Thoracic aorta (tissue), 2 donors: ENCODE data around the gene GSTM1. TPM values are rescaled to one million over a fixed set of nuclear protein-coding genes. Genes with fewer than 3 reads are reported as not detected.
"Not testable (repeated sequence)": the region's sequence is repeated elsewhere in the genome, so short reads cannot be mapped to it uniquely, and the experiment has no call there.

Experiments
- ATAC-seq: fragments of 150-250 bp; one replicate; pipeline ENCODE4 v1.8.0; 2017; ENCODE audit warnings: low read depth; ENCODE audit not compliant: insufficient number of reproducible peaks, low FRiP score
- DNase-seq: peaks from one replicate; pipeline ENCODE4 v3.0.0-alpha.2; 2020; ENCODE audit warnings: low spot score
- H3K27ac ChIP-seq, 2 donors: fragments of 200-600 bp; sonication (generic); 1 replicate in 1 of 2; 2 replicates in 1 of 2; pipeline ENCODE4 v1.5.1; 2016; ENCODE audit warnings: mild to moderate bottlenecking in 2 of 2, moderate library complexity in 2 of 2
- H3K27me3 ChIP-seq: fragments of 200-600 bp; sonication (generic); replicated peaks from 2 replicates; pipeline ENCODE4 v1.6.0; 2016; ENCODE audit warnings: mild to moderate bottlenecking; ENCODE audit not compliant: insufficient read depth
- H3K36me3 ChIP-seq: fragments of 200-600 bp; sonication (generic); one replicate; pipeline ENCODE4 v1.5.1; 2016
- H3K4me1 ChIP-seq, 2 donors: fragments of 200-600 bp; sonication (generic); 1 replicate in 1 of 2; 2 replicates in 1 of 2; pipeline versions ENCODE4 v1.5.1 to v1.6.0; 2016; ENCODE audit warnings: low read depth in 2 of 2, mild to moderate bottlenecking in 1 of 2; ENCODE audit not compliant: control insufficient read depth in 1 of 2
- H3K4me3 ChIP-seq: fragments of 200-600 bp; sonication (generic); 2 replicates; pipeline ENCODE4 v1.5.1; 2016; ENCODE audit warnings: mild to moderate bottlenecking
- H3K9me3 ChIP-seq: fragments of 200-600 bp; sonication (generic); 2 replicates; pipeline ENCODE4 v1.5.1; 2016
- CTCF ChIP-seq: fragments of 200-600 bp; sonication (generic); IDR thresholded peaks from one replicate; pipeline ENCODE4 v1.5.1; 2019; ENCODE audit warnings: antibody characterized with exemption
- total RNA-seq, 2 donors: library from RNA; depleted of rRNA; stranded (reverse); fragments of >200 nt; gene quantifications; one replicate each; pipeline versions ENCODE4 v1.1.0 to v1.2.3, GENCODE V29; 2016

The GSTM1 gene
- total RNA-seq, 2 donors from 2014 or later, result not detected

- H3K4me1 ChIP-seq, result peaks cover 6 to 11% of the 10 kb centered on the region in 2 donors
- no peaks in the 10 kb centered on the region for H3K9me3 ChIP-seq
- ATAC-seq, result peak; percentile 18
- H3K27ac ChIP-seq, result peak overlapping the region; percentile 39 to 42
- TF ChIP-seq CTCF, result no peak
- H3K27me3 ChIP-seq, result no peaks in the 10 kb centered on the region
- peak overlapping the region; percentile 78 for H3K4me3 ChIP-seq
- no peak for DNase-seq
- H3K36me3 ChIP-seq, result peaks cover 5% of the 10 kb centered on the region
Measured at GRCh38 chr1:109668123-109668775, 19.4 kb upstream of the GSTM1 start.

GRCh38 chr1:109669246-109669948, 18.2 kb upstream of the GSTM1 start:
- H3K27me3 ChIP-seq, result no peaks in the 10 kb centered on the region
- H3K4me3 ChIP-seq, result no peak overlapping the region
- DNase-seq, result no peak
- no peak for TF ChIP-seq CTCF
- H3K36me3 ChIP-seq, result peaks cover 5% of the 10 kb centered on the region
- peaks cover 6 to 11% of the 10 kb centered on the region in 2 donors for H3K4me1 ChIP-seq
- no peaks in the 10 kb centered on the region for H3K9me3 ChIP-seq
- no peak for ATAC-seq
- no peak overlapping the region for H3K27ac ChIP-seq

GRCh38 chr1:109669949-109670302, 17.7 kb upstream of the GSTM1 start:
- H3K4me3 ChIP-seq, H3K36me3 ChIP-seq, DNase-seq, H3K27me3 ChIP-seq, H3K27ac ChIP-seq, ATAC-seq, H3K9me3 ChIP-seq: not testable (repeated sequence)
- H3K4me1 ChIP-seq, result peaks cover 6 to 11% of the 10 kb centered on the region in 2 donors

- peaks cover 5% of the 10 kb centered on the region for H3K36me3 ChIP-seq
- ATAC-seq, result no peak
Measured at GRCh38 chr1:109671067-109671466, 16.6 kb upstream of the GSTM1 start.

GRCh38 chr1:109673861-109674260, 13.8 kb upstream of the GSTM1 start:
- not testable (repeated sequence) for DNase-seq, H3K9me3 ChIP-seq, H3K4me3 ChIP-seq, H3K27ac ChIP-seq, H3K36me3 ChIP-seq, H3K27me3 ChIP-seq, ATAC-seq, H3K4me1 ChIP-seq

More at GRCh38 chr1:109671067-109671466, 16.6 kb upstream of the GSTM1 start:
- no peak for DNase-seq
- Histone ChIP-seq H3K27me3 (no peaks in the 10 kb centered on the region), H3K4me1 (peaks cover 6 to 11% of the 10 kb centered on the region in 2 donors), H3K27ac (no peak overlapping the region), H3K4me3 (no peak overlapping the region), H3K9me3 (no peaks in the 10 kb centered on the region)
- TF ChIP-seq CTCF, result no peak

- not testable (repeated sequence) for ATAC-seq, H3K4me3 ChIP-seq, H3K4me1 ChIP-seq, H3K36me3 ChIP-seq, H3K27ac ChIP-seq, H3K27me3 ChIP-seq, H3K9me3 ChIP-seq, DNase-seq
Measured at GRCh38 chr1:109676683-109677381, 10.8 kb upstream of the GSTM1 start.
